GM12801 (cell line): ENCODE data around the gene OCA2.

Experiments
- TF ChIP-seq, protein P1 (sequence below): IDR thresholded peaks from one replicate; pipeline ENCODE4 v1.5.1; 2011; ENCODE audit warnings: control low read depth; ENCODE audit not compliant: insufficient read length; ENCODE audit errors: extremely low read depth

The OCA2 gene

DNA sequence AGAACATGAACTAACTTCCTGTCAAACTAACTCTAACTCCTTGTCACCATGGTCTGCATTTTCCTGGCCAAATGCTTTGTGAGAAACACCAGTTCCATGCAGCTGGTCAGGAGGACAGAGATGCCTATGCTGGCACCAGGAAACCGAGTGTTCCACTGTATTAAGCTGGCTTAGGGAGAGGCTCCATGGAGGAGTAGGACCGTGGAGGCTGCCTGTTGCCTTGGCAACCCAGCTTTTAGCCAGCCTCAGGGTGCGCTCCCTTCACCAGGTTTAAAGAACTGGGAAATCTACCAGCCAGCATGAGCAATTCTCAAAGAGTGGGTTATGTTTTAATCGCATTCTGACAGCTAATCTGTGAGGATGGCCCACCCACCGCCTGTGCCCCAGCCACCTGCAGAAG, 394.1 kb downstream of the OCA2 start:
- TF ChIP-seq, protein P1, sequence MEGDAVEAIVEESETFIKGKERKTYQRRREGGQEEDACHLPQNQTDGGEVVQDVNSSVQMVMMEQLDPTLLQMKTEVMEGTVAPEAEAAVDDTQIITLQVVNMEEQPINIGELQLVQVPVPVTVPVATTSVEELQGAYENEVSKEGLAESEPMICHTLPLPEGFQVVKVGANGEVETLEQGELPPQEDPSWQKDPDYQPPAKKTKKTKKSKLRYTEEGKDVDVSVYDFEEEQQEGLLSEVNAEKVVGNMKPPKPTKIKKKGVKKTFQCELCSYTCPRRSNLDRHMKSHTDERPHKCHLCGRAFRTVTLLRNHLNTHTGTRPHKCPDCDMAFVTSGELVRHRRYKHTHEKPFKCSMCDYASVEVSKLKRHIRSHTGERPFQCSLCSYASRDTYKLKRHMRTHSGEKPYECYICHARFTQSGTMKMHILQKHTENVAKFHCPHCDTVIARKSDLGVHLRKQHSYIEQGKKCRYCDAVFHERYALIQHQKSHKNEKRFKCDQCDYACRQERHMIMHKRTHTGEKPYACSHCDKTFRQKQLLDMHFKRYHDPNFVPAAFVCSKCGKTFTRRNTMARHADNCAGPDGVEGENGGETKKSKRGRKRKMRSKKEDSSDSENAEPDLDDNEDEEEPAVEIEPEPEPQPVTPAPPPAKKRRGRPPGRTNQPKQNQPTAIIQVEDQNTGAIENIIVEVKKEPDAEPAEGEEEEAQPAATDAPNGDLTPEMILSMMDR: no peak
